Endothelial cell of umbilical vein (primary cell): Measurements from ENCODE around the gene THSD4. TPM values are rescaled to one million over a fixed set of nuclear protein-coding genes. Genes with fewer than 3 reads are reported as not detected.

Experiments
- BruUV-seq: library from RNA; stranded (reverse); fragments of 400-500 nt; replicated peaks from 2 replicates; lab custom pipeline; 2021; lab: Mats Ljungman, UMichigan
- CTCF ChIA-PET: fragments of 300-600, 350-600 bp; sonication (Branson Sonifier 250); formaldehyde crosslinking; loops from one replicate; lab custom pipeline; 2021; ENCODE audit warnings: antibody characterized with exemption, inconsistent platforms; lab: Charles Lee
- POLR2A ChIA-PET: fragments of 300-600, 350-600 bp; sonication (Branson Sonifier 250); formaldehyde crosslinking; loops from one replicate; lab custom pipeline; 2021; ENCODE audit warnings: antibody characterized with exemption, inconsistent platforms; lab: Charles Lee
- DNase-seq: peaks from one replicate; pipeline ENCODE4 v3.0.0-alpha.2; 2011; ENCODE audit warnings: low read depth, low spot score
- FAIRE-seq: peaks from 2 replicates; lab custom pipeline; 2011; peaks lifted over from hg19 to GRCh38; lab: Jason Lieb, UNC
- H2AFZ ChIP-seq: 2 replicates; pipeline ENCODE4 v1.6.0; 2012; ENCODE audit warnings: low read depth, low read length, control low read depth, inconsistent platforms
- H3K27ac ChIP-seq: 2 replicates; pipeline ENCODE4 v1.5.1; 2011; ENCODE audit warnings: low read depth, mild to moderate bottlenecking, control low read depth, low read length, moderate library complexity; ENCODE audit not compliant: insufficient read depth
- H3K27me3 ChIP-seq, 2 experiments: 2 replicates each; pipeline versions ENCODE4 v1.6.0 to v1.6.1; 2011; ENCODE audit warnings: low read length in 2 of 2, mixed read lengths in 1 of 2; ENCODE audit not compliant: control insufficient read depth in 2 of 2, insufficient read depth in 2 of 2
- H3K36me3 ChIP-seq, 2 experiments: 2 replicates in 1 of 2; 3 replicates in 1 of 2; pipeline ENCODE4 v1.5.1; 2011; ENCODE audit warnings: low read length in 2 of 2, mild to moderate bottlenecking in 1 of 2, moderate library complexity in 1 of 2; ENCODE audit not compliant: control insufficient read depth in 2 of 2, insufficient read depth in 2 of 2; ENCODE audit errors: extremely low read depth in 1 of 2
- H3K4me1 ChIP-seq: 3 replicates; pipeline ENCODE4 v1.5.1; 2011; ENCODE audit warnings: mild to moderate bottlenecking, low read length; ENCODE audit not compliant: control insufficient read depth, insufficient read depth; ENCODE audit errors: extremely low read depth
- H3K4me2 ChIP-seq: 2 replicates; pipeline ENCODE4 v1.6.1; 2011; ENCODE audit warnings: low read length, control low read depth, mixed read lengths; ENCODE audit not compliant: insufficient read depth
- H3K4me3 ChIP-seq, 3 experiments: fragments of 200-600 bp in 1 of 3; sonication (generic), shearing (Covaris generic) in 1 of 3; replicated peaks in 1 of 3; 2 replicates each; pipeline ENCODE4 v1.5.1; 2011 to 2016; ENCODE audit warnings: control low read depth in 3 of 3, low read length in 3 of 3, mild to moderate bottlenecking in 2 of 3, inconsistent platforms in 1 of 3, low read depth in 1 of 3, moderate library complexity in 1 of 3; ENCODE audit not compliant: insufficient read depth in 1 of 3
- H3K79me2 ChIP-seq: 2 replicates; pipeline ENCODE4 v1.6.0; 2012; ENCODE audit warnings: low read length, inconsistent platforms; ENCODE audit not compliant: control insufficient read depth, insufficient read depth
- H3K9ac ChIP-seq: replicated peaks from 2 replicates; pipeline ENCODE3; 2011; ENCODE audit warnings: low read length, control low read depth; ENCODE audit not compliant: insufficient read depth; ENCODE audit errors: extremely low read depth
- H3K9me1 ChIP-seq: replicated peaks from 3 replicates; pipeline ENCODE4 v1.6.0; 2011; ENCODE audit warnings: mild to moderate bottlenecking, low read length; ENCODE audit not compliant: control insufficient read depth, insufficient read depth; ENCODE audit errors: extremely low read depth
- H3K9me3 ChIP-seq: replicated peaks from 2 replicates; pipeline ENCODE4 v1.5.1; 2012; ENCODE audit warnings: low read length, inconsistent platforms; ENCODE audit not compliant: control insufficient read depth, insufficient read depth
- H4K20me1 ChIP-seq: replicated peaks from 2 replicates; pipeline ENCODE3; 2011; ENCODE audit warnings: mild to moderate bottlenecking, low read length; ENCODE audit not compliant: control insufficient read depth, insufficient read depth; ENCODE audit errors: extremely low read depth
- CTCF ChIP-seq, 2 donors: IDR thresholded peaks; 1 replicate in 1 of 2; 2 replicates in 1 of 2; pipeline ENCODE4 v1.5.1; 2011; ENCODE audit warnings: low read length in 2 of 2, mild to moderate bottlenecking in 2 of 2, moderate library complexity in 2 of 2, control low read depth in 1 of 2, inconsistent platforms in 1 of 2, low read depth in 1 of 2; ENCODE audit not compliant: insufficient read depth in 1 of 2; ENCODE audit errors: extremely low read depth in 1 of 2
- EZH2 ChIP-seq: IDR thresholded peaks from 2 replicates; pipeline ENCODE4 v1.6.1; 2012; ENCODE audit warnings: borderline replicate concordance, low read depth, mild to moderate bottlenecking, moderate library complexity, low read length, inconsistent platforms; ENCODE audit not compliant: severe bottlenecking
- FOS ChIP-seq: IDR thresholded peaks from 2 replicates; pipeline ENCODE4 v1.6.1; 2011; ENCODE audit warnings: mild to moderate bottlenecking, low read length, moderate library complexity, borderline replicate concordance; ENCODE audit not compliant: insufficient read depth
- GATA2 ChIP-seq: IDR thresholded peaks from 2 replicates; pipeline ENCODE4 v1.7.0; 2011; ENCODE audit warnings: low read depth, mild to moderate bottlenecking, moderate library complexity, mixed read lengths, low read length; ENCODE audit not compliant: insufficient read length, insufficient read depth
- JUN ChIP-seq: IDR thresholded peaks from 2 replicates; pipeline ENCODE4 v1.6.1; 2011; ENCODE audit warnings: borderline replicate concordance, low read depth; ENCODE audit not compliant: insufficient read length, insufficient read depth
- MYC ChIP-seq: IDR thresholded peaks from one replicate; pipeline ENCODE4 v1.6.1; 2011; ENCODE audit warnings: mild to moderate bottlenecking, low read depth, low read length
- POLR2A ChIP-seq: IDR thresholded peaks from 2 replicates; pipeline ENCODE4 v1.6.1; 2012; ENCODE audit warnings: low read depth, mild to moderate bottlenecking, control low read depth, low read length
- dilution Hi-C: fragments of 300-500 bp; cut with MboI; formaldehyde crosslinking; loops from one replicate; pipeline ENCODE4 v1.15.0; 2019; ENCODE audit warnings: low sequenced_read_pairs; ENCODE audit not compliant: extremely low pct_ligation_motif_present
- intact Hi-C: fragments of 100-400 bp; cut with micrococcal nuclease; formaldehyde crosslinking; loops from one replicate; pipeline ENCODE4 v1.10.0; 2022
- polyA plus RNA-seq, 4 experiments: library from polyadenylated mRNA; depleted of rRNA in 3 of 4; stranded (reverse) in 3 of 4; unstranded in 1 of 4; fragments of >200 nt; gene quantifications; 2 replicates each; pipeline versions ENCODE4 v1.2.1 to v1.2.3, GENCODE V29; 2011 to 2012; ENCODE audit warnings: missing spikeins in 1 of 4
- total RNA-seq: library from RNA; stranded (reverse); gene quantifications from 2 replicates; pipeline ENCODE4 v1.2.3, GENCODE V29; 2021
- TF ChIP-seq, protein P1 (sequence below): IDR thresholded peaks from 2 replicates; pipeline ENCODE4 v1.6.1; 2011; ENCODE audit not compliant: insufficient read depth, insufficient read length

THSD4 gene
- total and polyA plus RNA-seq, 2 donors (not counting 3 experiments of a cell fraction or from before 2014, with no cell fraction given) = 9.9 to 25.4 TPM

- Histone ChIP-seq H3K27ac (no peak overlapping the region), H4K20me1 (no peaks in the 10 kb centered on the region), H3K4me1 (peaks cover 15% of the 10 kb centered on the region), H2AFZ (no peak overlapping the region), H3K4me3 (no peak overlapping the region), H3K36me3 (no peaks in the 10 kb centered on the region), H3K27me3 (no peaks in the 10 kb centered on the region), H3K9ac (no peak overlapping the region), H3K9me1 (no peaks in the 10 kb centered on the region), H3K79me2 (no peaks in the 10 kb centered on the region), H3K9me3 (no peaks in the 10 kb centered on the region), H3K4me2 (no peak overlapping the region)
- FAIRE-seq = no peak
- TF ChIP-seq JUN (no peak), EZH2 (no peak), FOS (no peak), POLR2A (no peak), GATA2 (no peak), MYC (no peak), CTCF (IDR thresholded peaks at IDR 0.05; ENCODE audit: extremely low read depth in 1 of 2, insufficient read depth in 1 of 2, low read depth in 1 of 2, low read length in 2 of 2) (no peak)
- TF ChIP-seq, protein P1, sequence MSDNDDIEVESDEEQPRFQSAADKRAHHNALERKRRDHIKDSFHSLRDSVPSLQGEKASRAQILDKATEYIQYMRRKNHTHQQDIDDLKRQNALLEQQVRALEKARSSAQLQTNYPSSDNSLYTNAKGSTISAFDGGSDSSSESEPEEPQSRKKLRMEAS = no peak
- POLR2A ChIA-PET = no interaction called here
- intact Hi-C loops (no loop called here), dilution Hi-C loops (no loop called here)
- CTCF ChIA-PET = interaction anchor here (0.8 to 1.4 kb wide), 5 partner anchors 10 to 478 kb away, joined by 3 to 8 read pairs (median 3); no protein-coding TSS in a partner anchor
- no peak for DNase-seq
- BruUV-seq = no TSS peak
These were observed 562.1 kb downstream of the THSD4 start for GRCh38 chr15:71677352-71677751.
